Uterus (tissue), 4 donors: ENCODE data around the gene COQ5. TPM values are rescaled to one million over a fixed set of nuclear protein-coding genes. Genes with fewer than 3 reads are reported as not detected.

Experiments
- DNase-seq, 2 donors: peaks; one replicate each; pipeline ENCODE4 v3.0.0-alpha.2; 2019 to 2020
- H3K27ac ChIP-seq, 2 donors: fragments of 200-600 bp; sonication (generic); 1 replicate in 1 of 2; 2 replicates in 1 of 2; pipeline ENCODE4 v1.5.1; 2016 to 2018
- H3K27me3 ChIP-seq, 2 donors: fragments of 200-600 bp; sonication (generic); one replicate each; pipeline ENCODE4 v1.5.1; 2018 to 2019; ENCODE audit warnings: control low read depth in 1 of 2
- H3K36me3 ChIP-seq, 2 donors: fragments of 200-600 bp; sonication (generic); one replicate each; pipeline ENCODE4 v1.5.1; 2019; ENCODE audit warnings: control low read depth in 1 of 2
- H3K4me1 ChIP-seq, 2 donors: fragments of 200-600 bp; sonication (generic); one replicate each; pipeline ENCODE4 v1.5.1; 2018 to 2019; ENCODE audit warnings: control low read depth in 1 of 2
- H3K4me3 ChIP-seq, 2 donors: fragments of 200-600 bp; sonication (generic); 1 replicate in 1 of 2; 2 replicates in 1 of 2; pipeline ENCODE4 v1.5.1; 2018 to 2019; ENCODE audit warnings: mild to moderate bottlenecking in 1 of 2
- H3K9me3 ChIP-seq, 2 donors: fragments of 200-600 bp; sonication (generic); one replicate each; pipeline ENCODE4 v1.5.1; 2019; ENCODE audit warnings: control low read depth in 1 of 2
- CTCF ChIP-seq, 4 experiments: fragments of 200-600 bp in 2 of 4; fragments of 450-650 bp in 2 of 4; sonication (generic) in 2 of 4; IDR thresholded peaks; one replicate each; pipeline ENCODE4 v1.5.1; 2016 to 2019; ENCODE audit warnings: antibody characterized with exemption in 4 of 4, mild to moderate bottlenecking in 2 of 4, moderate library complexity in 1 of 4
- POLR2A ChIP-seq, 2 donors: fragments of 450-650 bp; IDR thresholded peaks; one replicate each; pipeline ENCODE4 v1.6.1; 2016; ENCODE audit warnings: antibody characterized with exemption in 2 of 2, mild to moderate bottlenecking in 1 of 2, moderate library complexity in 1 of 2
- intact Hi-C: fragments of 100-400 bp; cut with DNase I; formaldehyde crosslinking; loops from one replicate; pipeline ENCODE4 v1.15.1; 2023; ENCODE audit warnings: low total_unique reads
- total RNA-seq, 4 donors: library from RNA; depleted of rRNA in 3 of 4; stranded (reverse); fragments of >200 nt in 3 of 4; gene quantifications; one replicate each; pipeline versions ENCODE4 v1.1.0 to v1.2.4, GENCODE V29; 2014 to 2023
- donor health status: DM: yes; HTN: yes; CAD: no.

Gene COQ5
- total RNA-seq, 4 donors from 2014 or later = 18.5 to 117 (median 25.9) TPM

DNA sequence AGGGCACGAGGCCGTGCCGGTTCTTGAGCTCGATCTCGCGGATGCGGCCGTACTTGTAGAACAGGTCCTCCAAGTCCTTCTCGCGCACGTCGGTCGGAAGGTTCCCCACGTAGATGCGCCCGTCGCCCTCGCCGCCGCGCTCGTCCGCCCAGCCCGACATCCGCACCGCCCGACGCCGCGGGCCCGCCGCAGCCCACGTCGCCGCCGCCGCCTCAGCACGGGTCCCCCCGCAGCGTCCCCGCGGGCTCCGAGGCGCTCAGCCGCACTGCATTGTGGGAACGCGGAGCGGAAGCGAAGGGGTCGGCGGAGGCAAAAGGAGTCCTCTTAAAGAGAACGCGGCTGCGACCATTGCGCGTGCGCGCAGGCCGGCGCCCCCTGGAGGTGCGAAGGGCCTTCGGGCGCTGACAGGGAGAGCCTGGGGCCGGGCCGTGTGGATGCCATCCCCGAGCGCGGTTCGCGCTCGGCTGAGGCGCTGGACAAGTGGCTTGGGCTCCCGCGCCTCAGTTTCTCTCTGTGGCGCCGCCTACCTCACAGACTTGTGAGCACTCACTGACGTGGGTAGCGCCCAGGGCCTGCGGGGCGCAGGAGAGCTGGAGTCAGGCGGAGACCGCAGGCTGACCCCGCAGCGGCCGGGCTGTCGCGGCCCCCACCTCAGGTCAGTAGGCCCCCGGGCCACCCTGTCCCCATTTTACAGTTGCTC lies 59.4 kb downstream of the COQ5 start, which contains the start of gene SRSF9:
SRSF9 (minus strand) TSS at position 299 of the 700 bp plus-strand sequence; CDS start at position 160, 139 bp downstream.
- H3K36me3 ChIP-seq = no peaks in the 10 kb centered on the region
- peak within 1 kb of the TSS; percentile 89 to 92 for H3K27ac ChIP-seq
- peaks cover 0 to 22% of the 10 kb centered on the region in 2 donors for H3K4me1 ChIP-seq
- H3K27me3 ChIP-seq = no peaks in the 10 kb centered on the region
- peak; percentile 94 to 95 for DNase-seq
- no peaks in the 10 kb centered on the region for H3K9me3 ChIP-seq
- peak within 1 kb of the TSS; percentile 75 to 89 for H3K4me3 ChIP-seq
- intact Hi-C loops = no loop called here
- TF ChIP-seq CTCF (IDR thresholded peaks at IDR 0.05) (peak; percentile 86 to 97 (median 96)), POLR2A (IDR thresholded peaks at IDR 0.05) (peak; percentile 44 to 86)

DNA sequence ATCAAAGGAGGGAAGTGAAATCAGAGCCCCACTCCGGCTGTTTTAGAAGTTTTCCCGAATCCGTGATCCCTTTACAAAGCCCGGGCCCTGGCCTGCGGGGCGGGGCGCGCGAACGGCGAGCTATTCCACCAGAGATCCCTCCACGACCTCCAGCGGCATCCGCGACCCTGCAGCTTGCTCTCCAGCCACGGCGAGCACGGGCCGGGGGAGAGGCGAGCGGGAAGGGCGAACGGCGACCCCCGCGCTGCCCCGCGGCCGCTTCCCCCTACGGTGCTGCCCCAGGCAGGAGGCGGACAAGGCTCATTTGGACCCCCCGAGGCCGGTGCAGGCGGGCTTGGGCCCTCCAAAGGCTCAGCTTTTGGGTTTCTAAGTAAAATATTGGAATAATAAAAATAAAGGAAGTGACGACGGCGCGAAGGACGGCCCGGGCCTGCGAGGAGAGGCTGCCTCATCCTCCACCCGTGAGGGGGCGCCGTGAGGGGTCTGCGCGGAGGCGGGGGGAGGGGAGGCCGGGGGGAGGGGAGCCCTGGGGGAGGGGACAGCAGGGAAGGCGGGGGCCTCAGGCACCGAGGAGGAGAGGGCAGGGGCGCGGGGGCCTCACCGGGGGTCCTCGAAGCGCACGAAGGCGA lies 60.0 kb downstream of the COQ5 start:
- peak; percentile 20 to 26 for DNase-seq
- Histone ChIP-seq H3K9me3 (no peaks in the 10 kb centered on the region), H3K27ac (peak overlapping the region; percentile 89 to 92), H3K4me3 (peak overlapping the region; percentile 75 to 89), H3K4me1 (peaks cover 0 to 22% of the 10 kb centered on the region in 2 donors), H3K27me3 (no peaks in the 10 kb centered on the region), H3K36me3 (no peaks in the 10 kb centered on the region)
- intact Hi-C loops = no loop called here
- no peak for TF ChIP-seq POLR2A (IDR thresholded peaks at IDR 0.05)
- peak in 1 of 4 experiments; percentile 6 for TF ChIP-seq CTCF (IDR thresholded peaks at IDR 0.05)

DNA sequence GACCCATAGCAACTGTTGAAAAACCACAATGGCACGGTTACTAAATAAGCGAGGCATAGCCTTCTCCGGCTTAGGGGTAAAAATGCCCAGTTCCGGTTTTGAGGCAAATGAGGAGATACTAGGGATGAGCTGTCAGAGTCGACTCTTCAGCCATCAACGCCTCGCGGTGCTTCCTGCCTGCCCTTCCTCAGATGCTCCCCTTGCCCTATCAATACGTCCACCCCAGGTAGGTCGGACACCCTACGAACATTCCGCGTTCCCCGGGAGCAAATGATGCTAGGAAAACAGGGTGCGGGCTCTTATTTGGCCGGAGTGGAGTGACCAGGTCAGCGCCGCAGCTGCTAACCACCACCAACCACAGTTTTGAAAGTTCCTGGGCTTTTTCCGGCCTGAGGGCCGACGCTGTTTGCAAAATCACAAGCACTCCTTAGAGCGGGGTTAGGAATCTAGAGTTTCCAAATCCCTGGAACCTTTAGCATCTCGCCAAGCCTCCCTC lies 60.6 kb downstream of the COQ5 start:
- no peak for TF ChIP-seq CTCF (IDR thresholded peaks at IDR 0.05)
- TF ChIP-seq POLR2A (IDR thresholded peaks at IDR 0.05) = no peak
- Histone ChIP-seq H3K4me1 (peaks cover 0 to 22% of the 10 kb centered on the region in 2 donors), H3K36me3 (no peaks in the 10 kb centered on the region), H3K27me3 (no peaks in the 10 kb centered on the region), H3K9me3 (no peaks in the 10 kb centered on the region), H3K4me3 (peak overlapping the region; percentile 75 to 89), H3K27ac (peak overlapping the region; percentile 89 to 92)
- intact Hi-C loops = no loop called here
- peak in 1 of 2 donors; percentile 28 for DNase-seq

GRCh38 chr12:120467439-120467838 lies 61.5 kb downstream of the COQ5 start:
- Histone ChIP-seq H3K4me1 (peaks cover 0 to 18% of the 10 kb centered on the region in 2 donors), H3K9me3 (no peaks in the 10 kb centered on the region), H3K4me3 (no peak overlapping the region), H3K27ac (no peak overlapping the region), H3K27me3 (no peaks in the 10 kb centered on the region), H3K36me3 (no peaks in the 10 kb centered on the region)
- intact Hi-C loops = no loop called here
- TF ChIP-seq POLR2A (IDR thresholded peaks at IDR 0.05) (no peak), CTCF (IDR thresholded peaks at IDR 0.05) (no peak)
- no peak for DNase-seq
